Measurements from ENCODE around the gene RTN4. TPM values are rescaled to one million over a fixed set of nuclear protein-coding genes. Genes with fewer than 3 reads are reported as not detected.

Gene RTN4
- total RNA-seq, 2 donors from 2014 or later = 180 to 225 TPM

DNA sequence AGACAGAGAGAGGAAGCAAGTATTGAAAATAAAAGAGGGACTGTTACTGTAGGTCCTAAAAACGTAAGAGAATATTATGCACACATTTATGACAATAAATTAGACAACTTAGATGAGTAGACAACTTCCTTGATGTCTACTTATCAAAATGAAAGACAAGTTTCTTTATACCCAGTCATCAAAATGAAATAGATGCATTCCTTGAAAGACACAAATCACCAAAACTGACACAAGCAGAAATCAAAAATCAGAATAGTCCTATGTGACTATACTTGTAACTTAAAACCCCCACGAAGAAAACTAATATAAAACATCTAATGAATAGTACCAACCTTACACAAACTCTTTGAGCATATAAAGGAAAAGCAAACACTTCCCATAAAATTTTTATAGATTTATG is 14.5 kb downstream of the RTN4 start:
- 45% methylated on average over 2 of the region's 2 CpGs; no CpG with 5 or more reads in 1 of the 2 experiments for WGBS, 2 experiments (ENCODE audit: insufficient coverage in 1 of 2, insufficient read length in 1 of 2)
- Mint-ChIP-seq H3K36me3 (ENCODE audit: low read depth) (peaks cover 37% of the 10 kb centered on the region), H3K27ac (no peak overlapping the region), H3K4me3 (no peak overlapping the region), H3K27me3 (ENCODE audit: insufficient read depth) (no peaks in the 10 kb centered on the region), H3K9me3 (peaks cover 17% of the 10 kb centered on the region), H3K4me1 (peaks cover 9% of the 10 kb centered on the region)
- TF ChIP-seq, protein P1, sequence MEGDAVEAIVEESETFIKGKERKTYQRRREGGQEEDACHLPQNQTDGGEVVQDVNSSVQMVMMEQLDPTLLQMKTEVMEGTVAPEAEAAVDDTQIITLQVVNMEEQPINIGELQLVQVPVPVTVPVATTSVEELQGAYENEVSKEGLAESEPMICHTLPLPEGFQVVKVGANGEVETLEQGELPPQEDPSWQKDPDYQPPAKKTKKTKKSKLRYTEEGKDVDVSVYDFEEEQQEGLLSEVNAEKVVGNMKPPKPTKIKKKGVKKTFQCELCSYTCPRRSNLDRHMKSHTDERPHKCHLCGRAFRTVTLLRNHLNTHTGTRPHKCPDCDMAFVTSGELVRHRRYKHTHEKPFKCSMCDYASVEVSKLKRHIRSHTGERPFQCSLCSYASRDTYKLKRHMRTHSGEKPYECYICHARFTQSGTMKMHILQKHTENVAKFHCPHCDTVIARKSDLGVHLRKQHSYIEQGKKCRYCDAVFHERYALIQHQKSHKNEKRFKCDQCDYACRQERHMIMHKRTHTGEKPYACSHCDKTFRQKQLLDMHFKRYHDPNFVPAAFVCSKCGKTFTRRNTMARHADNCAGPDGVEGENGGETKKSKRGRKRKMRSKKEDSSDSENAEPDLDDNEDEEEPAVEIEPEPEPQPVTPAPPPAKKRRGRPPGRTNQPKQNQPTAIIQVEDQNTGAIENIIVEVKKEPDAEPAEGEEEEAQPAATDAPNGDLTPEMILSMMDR (conservative IDR thresholded peaks at IDR 0.05) = no peak
- DNase-seq = no peak
- Histone ChIP-seq H3K4me1 (ENCODE audit: control insufficient read depth, insufficient read depth, low read length) (no peaks in the 10 kb centered on the region), H3K9me3 (ENCODE audit: control insufficient read depth, low read length) (peaks cover 12% of the 10 kb centered on the region), H3K27ac (ENCODE audit: low read depth, low read length) (no peak overlapping the region), H3K36me3 (ENCODE audit: control insufficient read depth, insufficient read depth, low read length) (peaks cover 9% of the 10 kb centered on the region), H3K27me3 (ENCODE audit: control insufficient read depth, insufficient read depth, low read length, poor library complexity, severe bottlenecking) (no peaks in the 10 kb centered on the region), H3K9ac (ENCODE audit: extremely low read depth, low read length, poor library complexity, severe bottlenecking) (no peak overlapping the region), H3K4me3 (ENCODE audit: low read length) (no peak overlapping the region)

GRCh38 chr2:55033921-55034320 is 16.3 kb downstream of the RTN4 start:
- peaks cover 11% of the 10 kb centered on the region for H3K9me3 ChIP-seq (ENCODE audit: control insufficient read depth, low read length)
- 83 to 91% methylated on average over 1 to 2 of the region's 2 CpGs for WGBS, 2 experiments (ENCODE audit: insufficient coverage in 1 of 2, insufficient read length in 1 of 2)
- no peaks in the 10 kb centered on the region for H3K27me3 Mint-ChIP-seq (ENCODE audit: insufficient read depth)
- H3K9ac ChIP-seq (ENCODE audit: extremely low read depth, low read length, poor library complexity, severe bottlenecking) = no peak overlapping the region
- H3K4me1 Mint-ChIP-seq = peaks cover 11% of the 10 kb centered on the region
- TF ChIP-seq, protein P1 (conservative IDR thresholded peaks at IDR 0.05) = no peak
- DNase-seq = no peak
- no peaks in the 10 kb centered on the region for H3K4me1 ChIP-seq (ENCODE audit: control insufficient read depth, insufficient read depth, low read length)
- H3K36me3 ChIP-seq (ENCODE audit: control insufficient read depth, insufficient read depth, low read length) = peaks cover 8% of the 10 kb centered on the region
- H3K36me3 Mint-ChIP-seq (ENCODE audit: low read depth) = peaks cover 29% of the 10 kb centered on the region
- H3K27ac ChIP-seq (ENCODE audit: low read depth, low read length) = no peak overlapping the region
- no peak overlapping the region for H3K4me3 ChIP-seq (ENCODE audit: low read length)
- no peak overlapping the region for H3K4me3 Mint-ChIP-seq
- H3K27ac Mint-ChIP-seq = no peak overlapping the region
- H3K27me3 ChIP-seq (ENCODE audit: control insufficient read depth, insufficient read depth, low read length, poor library complexity, severe bottlenecking) = no peaks in the 10 kb centered on the region
- H3K9me3 Mint-ChIP-seq = peaks cover 12% of the 10 kb centered on the region

GRCh38 chr2:55033076-55033742 is 17.0 kb downstream of the RTN4 start:
- peaks cover 15% of the 10 kb centered on the region for H3K4me1 Mint-ChIP-seq
- 89 to 97% methylated on average over 2 to 5 of the region's 5 CpGs for WGBS, 2 experiments (ENCODE audit: insufficient coverage in 1 of 2, insufficient read length in 1 of 2)
- no peak overlapping the region for H3K4me3 Mint-ChIP-seq
- no peak overlapping the region for H3K9ac ChIP-seq (ENCODE audit: extremely low read depth, low read length, poor library complexity, severe bottlenecking)
- H3K9me3 ChIP-seq (ENCODE audit: control insufficient read depth, low read length) = peaks cover 4% of the 10 kb centered on the region
- no peak overlapping the region for H3K4me3 ChIP-seq (ENCODE audit: low read length)
- no peaks in the 10 kb centered on the region for H3K27me3 Mint-ChIP-seq (ENCODE audit: insufficient read depth)
- TF ChIP-seq, protein P1 (conservative IDR thresholded peaks at IDR 0.05) = no peak
- peaks cover 8% of the 10 kb centered on the region for H3K9me3 Mint-ChIP-seq
- peaks cover under 1% of the 10 kb centered on the region for H3K36me3 ChIP-seq (ENCODE audit: control insufficient read depth, insufficient read depth, low read length)
- peaks cover 22% of the 10 kb centered on the region for H3K36me3 Mint-ChIP-seq (ENCODE audit: low read depth)
- no peak overlapping the region for H3K27ac Mint-ChIP-seq
- H3K27ac ChIP-seq (ENCODE audit: low read depth, low read length) = no peak overlapping the region
- H3K27me3 ChIP-seq (ENCODE audit: control insufficient read depth, insufficient read depth, low read length, poor library complexity, severe bottlenecking) = no peaks in the 10 kb centered on the region
- DNase-seq = no peak
- peaks cover 3% of the 10 kb centered on the region for H3K4me1 ChIP-seq (ENCODE audit: control insufficient read depth, insufficient read depth, low read length)
